ENCODE results near the gene FBXW11. TPM values are rescaled to one million over a fixed set of nuclear protein-coding genes. Genes with fewer than 3 reads are reported as not detected.
A peak's percentile ranks its signal among the peaks of the same experiment; 100 is the strongest.

The FBXW11 gene
- total RNA-seq, 1 experiment from 2014 or later: 69.2 TPM

DNA sequence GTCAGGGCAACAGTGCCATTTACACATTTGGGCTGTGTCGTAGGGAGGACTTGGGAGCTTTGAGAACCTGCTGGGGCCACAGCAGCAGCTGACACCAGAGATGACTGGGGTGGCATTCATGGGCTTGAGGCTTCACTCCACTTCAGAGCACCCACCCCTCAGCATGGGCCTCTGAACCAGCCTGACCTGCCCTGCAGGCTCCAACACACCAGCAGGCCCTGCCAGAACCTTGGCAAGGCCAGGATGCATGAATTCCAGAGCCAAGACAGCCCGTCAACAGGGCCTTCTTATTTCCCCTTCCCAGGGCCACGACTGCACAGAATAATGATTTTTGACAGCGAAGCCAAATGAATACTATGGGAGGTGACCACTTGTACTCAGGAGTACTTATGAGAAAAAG, 143.8 kb downstream of the FBXW11 start:
- ChIA-PET CTCF (no interaction called here), POLR2A (ENCODE audit: unreplicated experiment) (no interaction called here)
- H3K4me2 ChIP-seq (ENCODE audit: low read length): no peak overlapping the region
- no peak overlapping the region for H3K4me3 ChIP-seq (ENCODE audit: low read length)
- no peak overlapping the region for H3K27ac ChIP-seq (ENCODE audit: low read length)
- H3K9me3 ChIP-seq (ENCODE audit: low read length): no peaks in the 10 kb centered on the region
- no peaks in the 10 kb centered on the region for H3K79me2 ChIP-seq (ENCODE audit: low read length)
- ATAC-seq (no peak), DNase-seq (no peak)
- no peak overlapping the region for H2AFZ ChIP-seq (ENCODE audit: low read length)
- TF ChIP-seq EZH2 (IDR thresholded peaks at IDR 0.05; ENCODE audit: low read length, unreplicated experiment) (no peak), EZH2phosphoT487 (IDR thresholded peaks at IDR 0.05; ENCODE audit: borderline replicate concordance, low read length) (no peak)
- TF ChIP-seq, protein P1, sequence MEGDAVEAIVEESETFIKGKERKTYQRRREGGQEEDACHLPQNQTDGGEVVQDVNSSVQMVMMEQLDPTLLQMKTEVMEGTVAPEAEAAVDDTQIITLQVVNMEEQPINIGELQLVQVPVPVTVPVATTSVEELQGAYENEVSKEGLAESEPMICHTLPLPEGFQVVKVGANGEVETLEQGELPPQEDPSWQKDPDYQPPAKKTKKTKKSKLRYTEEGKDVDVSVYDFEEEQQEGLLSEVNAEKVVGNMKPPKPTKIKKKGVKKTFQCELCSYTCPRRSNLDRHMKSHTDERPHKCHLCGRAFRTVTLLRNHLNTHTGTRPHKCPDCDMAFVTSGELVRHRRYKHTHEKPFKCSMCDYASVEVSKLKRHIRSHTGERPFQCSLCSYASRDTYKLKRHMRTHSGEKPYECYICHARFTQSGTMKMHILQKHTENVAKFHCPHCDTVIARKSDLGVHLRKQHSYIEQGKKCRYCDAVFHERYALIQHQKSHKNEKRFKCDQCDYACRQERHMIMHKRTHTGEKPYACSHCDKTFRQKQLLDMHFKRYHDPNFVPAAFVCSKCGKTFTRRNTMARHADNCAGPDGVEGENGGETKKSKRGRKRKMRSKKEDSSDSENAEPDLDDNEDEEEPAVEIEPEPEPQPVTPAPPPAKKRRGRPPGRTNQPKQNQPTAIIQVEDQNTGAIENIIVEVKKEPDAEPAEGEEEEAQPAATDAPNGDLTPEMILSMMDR (conservative IDR thresholded peaks at IDR 0.05; ENCODE audit: low read depth, low read length): no peak
- intact Hi-C loops (cut with micrococcal nuclease): no loop called here
- no peaks in the 10 kb centered on the region for H3F3A ChIP-seq (ENCODE audit: low read length, unreplicated experiment)
- TSS peak; percentile 9 for BruUV-seq (replicated peaks)
- no peak overlapping the region for H3K9ac ChIP-seq (ENCODE audit: low read length)
- no peaks in the 10 kb centered on the region for H4K20me1 ChIP-seq (ENCODE audit: low read length)
- no peaks in the 10 kb centered on the region; the same call in 1 of the 2 replicates for H3K36me3 ChIP-seq (ENCODE audit: low read depth, low read length)
- no peaks in the 10 kb centered on the region for H3K4me1 ChIP-seq (ENCODE audit: insufficient read depth, low read length)
- no peaks in the 10 kb centered on the region for H3K9me2 ChIP-seq (replicated peaks; ENCODE audit: low read length)
- no peaks in the 10 kb centered on the region for H3K27me3 ChIP-seq (ENCODE audit: low read length)

DNA sequence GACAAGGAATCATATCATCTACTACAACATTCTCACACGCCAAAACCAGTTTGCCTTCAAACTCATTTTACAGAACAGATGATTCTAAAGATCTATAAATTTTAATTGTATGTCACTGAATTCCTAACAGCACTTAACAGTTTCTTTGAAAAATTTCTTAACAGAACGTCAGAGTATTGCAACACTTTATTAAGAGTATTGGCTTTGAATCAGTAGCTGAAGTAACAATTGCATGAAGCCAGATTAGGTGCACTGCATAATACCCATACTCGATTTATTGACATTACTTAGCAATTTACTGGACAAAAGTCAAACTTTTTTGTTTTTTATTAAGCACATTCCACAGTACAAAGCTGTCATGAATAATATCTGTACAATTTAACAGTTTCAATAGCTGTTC, 145.1 kb downstream of the FBXW11 start:
- H3K4me1 ChIP-seq (ENCODE audit: insufficient read depth, low read length): no peaks in the 10 kb centered on the region
- H2AFZ ChIP-seq (ENCODE audit: low read length): no peak overlapping the region
- ChIA-PET CTCF (no interaction called here), POLR2A (ENCODE audit: unreplicated experiment) (no interaction called here)
- TF ChIP-seq, protein P1 (conservative IDR thresholded peaks at IDR 0.05; ENCODE audit: low read depth, low read length): no peak
- no peak for TF ChIP-seq EZH2phosphoT487 (IDR thresholded peaks at IDR 0.05; ENCODE audit: borderline replicate concordance, low read length)
- TF ChIP-seq EZH2 (IDR thresholded peaks at IDR 0.05; ENCODE audit: low read length, unreplicated experiment): no peak
- H3K79me2 ChIP-seq (ENCODE audit: low read length): no peaks in the 10 kb centered on the region
- H3K27me3 ChIP-seq (ENCODE audit: low read length): no peaks in the 10 kb centered on the region
- no peak for ATAC-seq
- intact Hi-C loops (cut with micrococcal nuclease): no loop called here
- no peak overlapping the region for H3K4me3 ChIP-seq (ENCODE audit: low read length)
- H3K9ac ChIP-seq (ENCODE audit: low read length): no peak overlapping the region
- no peak overlapping the region for H3K27ac ChIP-seq (ENCODE audit: low read length)
- no peaks in the 10 kb centered on the region; the same call in 1 of the 2 replicates for H3K36me3 ChIP-seq (ENCODE audit: low read depth, low read length)
- no TSS peak for BruUV-seq (replicated peaks)
- no peaks in the 10 kb centered on the region for H3K9me3 ChIP-seq (ENCODE audit: low read length)
- no peaks in the 10 kb centered on the region for H3K9me2 ChIP-seq (replicated peaks; ENCODE audit: low read length)
- no peak overlapping the region for H3K4me2 ChIP-seq (ENCODE audit: low read length)
- no peak for DNase-seq
- no peaks in the 10 kb centered on the region for H4K20me1 ChIP-seq (ENCODE audit: low read length)
- no peaks in the 10 kb centered on the region for H3F3A ChIP-seq (ENCODE audit: low read length, unreplicated experiment)

DNA sequence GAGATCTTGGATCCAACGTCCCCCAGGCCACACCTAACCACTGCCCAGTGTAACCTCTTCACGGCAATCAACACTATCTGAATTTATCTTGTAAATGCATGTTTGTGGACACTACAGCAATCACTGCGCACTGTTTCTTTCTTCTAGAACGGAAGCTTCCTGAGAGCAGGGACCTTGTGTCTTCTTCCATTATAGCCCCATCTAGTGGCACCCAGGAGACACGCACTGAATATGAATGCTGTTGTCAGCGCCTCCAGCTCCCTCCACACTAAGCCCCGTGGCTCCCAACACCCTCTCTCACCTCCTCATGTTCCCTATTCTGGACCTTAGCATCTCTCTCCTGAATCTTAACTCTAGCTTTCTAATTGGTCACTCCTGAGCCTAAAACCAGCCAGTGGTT, 148.1 kb downstream of the FBXW11 start:
- no peak overlapping the region for H3K4me3 ChIP-seq (ENCODE audit: low read length)
- H3K27ac ChIP-seq (ENCODE audit: low read length): no peak overlapping the region
- no peak overlapping the region for H3K4me2 ChIP-seq (ENCODE audit: low read length)
- no peaks in the 10 kb centered on the region for H3K9me2 ChIP-seq (replicated peaks; ENCODE audit: low read length)
- H3K36me3 ChIP-seq (ENCODE audit: low read depth, low read length): no peaks in the 10 kb centered on the region; the same call in 1 of the 2 replicates
- no peaks in the 10 kb centered on the region for H3K79me2 ChIP-seq (ENCODE audit: low read length)
- no peak overlapping the region for H2AFZ ChIP-seq (ENCODE audit: low read length)
- peak; percentile 49 for DNase-seq
- ATAC-seq: peak; percentile 61
- no TSS peak for BruUV-seq (replicated peaks)
- H3K27me3 ChIP-seq (ENCODE audit: low read length): no peaks in the 10 kb centered on the region
- ChIA-PET CTCF (interaction anchor here (0.6 kb wide), 1 partner anchor 13 kb away, joined by 3 read pairs; no protein-coding TSS in a partner anchor), POLR2A (ENCODE audit: unreplicated experiment) (no interaction called here)
- TF ChIP-seq, protein P1 (conservative IDR thresholded peaks at IDR 0.05; ENCODE audit: low read depth, low read length): peak; percentile 75
- TF ChIP-seq EZH2 (IDR thresholded peaks at IDR 0.05; ENCODE audit: low read length, unreplicated experiment): no peak
- TF ChIP-seq EZH2phosphoT487 (IDR thresholded peaks at IDR 0.05; ENCODE audit: borderline replicate concordance, low read length): no peak
- H4K20me1 ChIP-seq (ENCODE audit: low read length): no peaks in the 10 kb centered on the region
- H3K4me1 ChIP-seq (ENCODE audit: insufficient read depth, low read length): no peaks in the 10 kb centered on the region
- intact Hi-C loops (cut with micrococcal nuclease): loop anchor here (10.0 kb wide), 1 partner anchor 374 kb away; no protein-coding TSS in a partner anchor
- no peaks in the 10 kb centered on the region for H3K9me3 ChIP-seq (ENCODE audit: low read length)
- H3F3A ChIP-seq (ENCODE audit: low read length, unreplicated experiment): no peaks in the 10 kb centered on the region
- no peak overlapping the region for H3K9ac ChIP-seq (ENCODE audit: low read length)

Measured in PC-3 (cell line).